Superior temporal gyrus (tissue), 1 donor: ENCODE data around the gene C14orf93.
A peak's percentile ranks its signal among the peaks of the same experiment; 100 is the strongest.

Experiments
- DNase-seq: peaks from one replicate; pipeline ENCODE4 v3.0.0-alpha.2; 2016; ENCODE audit errors: extremely low spot score

Gene C14orf93

GRCh38 chr14:22995889-22996625, 13.9 kb downstream of the C14orf93 start:
- DNase-seq, result no peak

GRCh38 chr14:22994762-22995275, 15.1 kb downstream of the C14orf93 start:
- peak; percentile 33 for DNase-seq

GRCh38 chr14:22993517-22993916, 16.4 kb downstream of the C14orf93 start:
- DNase-seq, result no peak

GRCh38 chr14:22991852-22992251, 18.1 kb downstream of the C14orf93 start:
- DNase-seq, result no peak

- DNase-seq, result no peak
Observed at GRCh38 chr14:22987291-22987690, 22.7 kb downstream of the C14orf93 start.

- DNase-seq, result peak; percentile 97
Observed at GRCh38 chr14:22986508-22987054, 23.4 kb downstream of the C14orf93 start.

GRCh38 chr14:22985894-22986507, 23.9 kb downstream of the C14orf93 start:
- no peak for DNase-seq

- DNase-seq, result no peak
Observed at GRCh38 chr14:22984959-22985658, 24.8 kb downstream of the C14orf93 start.

GRCh38 chr14:22982477-22983245, 27.3 kb downstream of the C14orf93 start, which contains the start of gene AJUBA:
AJUBA (minus strand) TSS chr14:22982551; CDS start chr14:22982266, 285 bp downstream.
- DNase-seq, result peak; percentile 27

GRCh38 chr14:22981876-22982476, 28.0 kb downstream of the C14orf93 start:
- DNase-seq, result no peak

GRCh38 chr14:22981090-22981875, 28.7 kb downstream of the C14orf93 start:
- no peak for DNase-seq

- DNase-seq, result no peak
Observed at GRCh38 chr14:22980672-22981089, 29.3 kb downstream of the C14orf93 start.

GRCh38 chr14:22979748-22980392, 30.1 kb downstream of the C14orf93 start:
- DNase-seq, result no peak

GRCh38 chr14:22978981-22979671, 30.8 kb downstream of the C14orf93 start:
- no peak for DNase-seq

- no peak for DNase-seq
Observed at GRCh38 chr14:22978487-22978837, 31.5 kb downstream of the C14orf93 start.

- no peak for DNase-seq
Observed at GRCh38 chr14:22977684-22978486, 32.1 kb downstream of the C14orf93 start.

GRCh38 chr14:22977434-22977683, 32.6 kb downstream of the C14orf93 start:
- DNase-seq, result no peak

GRCh38 chr14:22976620-22977433, 33.1 kb downstream of the C14orf93 start:
- DNase-seq, result no peak
